LNCaP clone FGC (cell line): ENCODE measurements around the gene EPHB2.

Source experiments
- DNase-seq: peaks from one replicate; pipeline ENCODE4 v3.0.0-alpha.2; 2011; ENCODE audit warnings: low read depth
- H3K4me3 ChIP-seq: 2 replicates; pipeline ENCODE4 v1.5.1; 2011; ENCODE audit warnings: mild to moderate bottlenecking, low read depth, low read length, control low read depth
- CTCF ChIP-seq: IDR thresholded peaks from 2 replicates; pipeline ENCODE4 v1.5.1; 2012; ENCODE audit warnings: mild to moderate bottlenecking; ENCODE audit not compliant: control insufficient read depth, insufficient read depth; ENCODE audit errors: extremely low read depth

EPHB2 gene

DNA sequence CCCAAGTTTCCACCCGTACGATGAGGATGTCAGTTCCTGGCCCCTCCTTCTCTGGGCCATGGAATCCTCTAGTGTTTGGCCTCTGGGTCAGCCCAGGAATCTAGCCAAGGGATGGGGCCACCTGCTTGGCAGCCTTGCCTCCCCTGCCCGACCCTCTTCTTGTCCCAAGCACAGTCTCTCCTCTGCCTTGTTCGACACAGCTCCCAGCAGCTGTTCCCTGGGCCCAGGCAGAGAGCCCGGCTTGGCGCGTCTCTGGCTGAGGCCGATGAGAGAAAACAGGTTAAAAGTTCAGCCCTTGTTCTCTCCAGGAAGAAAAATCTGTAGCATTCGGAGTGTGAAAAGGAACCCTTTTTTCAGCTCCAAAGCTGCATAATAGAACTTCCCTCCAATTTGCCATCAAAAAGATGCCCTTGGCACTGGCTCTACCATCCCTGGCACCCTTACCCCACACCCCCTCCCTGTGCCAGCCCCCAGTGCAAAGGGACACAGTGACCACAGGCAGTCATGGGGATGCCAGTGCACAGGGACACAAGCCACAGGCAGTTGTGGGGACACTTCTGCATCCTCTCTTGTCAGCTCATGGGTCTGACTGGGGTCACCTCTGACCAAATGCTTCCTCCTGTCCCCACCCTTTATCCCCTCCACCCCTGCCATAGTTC is 68.4 kb downstream of the EPHB2 start:
- no peak for TF ChIP-seq CTCF
- H3K4me3 ChIP-seq = no peak overlapping the region
- DNase-seq = no peak

DNA sequence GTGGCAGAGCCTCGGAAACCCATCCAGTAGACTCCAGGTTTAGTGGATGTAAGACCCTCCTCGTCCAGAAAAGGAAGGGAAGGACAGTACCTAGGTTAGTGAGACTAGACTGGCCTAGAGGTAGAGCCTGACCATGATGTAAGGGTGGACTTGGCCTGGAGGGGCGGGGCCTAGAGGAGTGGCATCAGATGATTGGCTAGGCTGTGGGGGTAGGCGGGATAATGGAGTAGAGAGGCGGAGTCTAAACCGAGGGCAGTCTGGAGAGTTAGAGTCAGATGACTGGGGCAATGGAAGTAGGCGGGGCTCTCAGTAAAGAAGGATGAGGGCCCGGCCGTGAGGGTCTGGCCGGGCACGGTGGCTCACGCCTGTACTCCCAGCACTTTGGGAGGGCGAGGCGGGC is 70.1 kb downstream of the EPHB2 start:
- no peak for DNase-seq
- no peak for TF ChIP-seq CTCF

DNA sequence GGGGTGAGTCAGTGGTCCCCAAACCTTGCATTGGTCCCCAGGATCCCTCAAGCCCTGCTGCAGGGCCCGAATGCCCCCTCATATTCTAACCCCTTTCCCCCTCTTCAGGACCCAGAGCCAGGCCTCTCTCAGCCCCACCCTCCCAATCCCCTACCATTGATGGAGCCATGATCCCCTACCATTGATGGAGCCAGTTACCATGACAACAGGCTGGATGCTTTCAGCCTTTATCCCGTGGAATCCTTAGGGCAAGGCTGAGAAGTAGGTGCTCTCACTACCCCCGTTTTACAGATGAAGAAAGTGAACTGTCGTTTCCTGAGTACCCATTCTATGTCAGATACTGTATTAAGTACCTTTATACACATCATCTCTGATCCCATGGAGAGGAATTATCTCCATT is 70.8 kb downstream of the EPHB2 start:
- DNase-seq = no peak
- H3K4me3 ChIP-seq = no peak overlapping the region
- no peak for TF ChIP-seq CTCF

More for the DNA sequence above, 70.1 kb downstream of the EPHB2 start:
- no peak overlapping the region for H3K4me3 ChIP-seq

- TF ChIP-seq CTCF = no peak
- no peak for DNase-seq
- no peak overlapping the region for H3K4me3 ChIP-seq
Observed at GRCh38 chr1:22782406-22782805, 71.8 kb downstream of the EPHB2 start.

GRCh38 chr1:22784317-22784716 is 73.7 kb downstream of the EPHB2 start:
- H3K4me3 ChIP-seq = no peak overlapping the region
- TF ChIP-seq CTCF = no peak
- no peak for DNase-seq

DNA sequence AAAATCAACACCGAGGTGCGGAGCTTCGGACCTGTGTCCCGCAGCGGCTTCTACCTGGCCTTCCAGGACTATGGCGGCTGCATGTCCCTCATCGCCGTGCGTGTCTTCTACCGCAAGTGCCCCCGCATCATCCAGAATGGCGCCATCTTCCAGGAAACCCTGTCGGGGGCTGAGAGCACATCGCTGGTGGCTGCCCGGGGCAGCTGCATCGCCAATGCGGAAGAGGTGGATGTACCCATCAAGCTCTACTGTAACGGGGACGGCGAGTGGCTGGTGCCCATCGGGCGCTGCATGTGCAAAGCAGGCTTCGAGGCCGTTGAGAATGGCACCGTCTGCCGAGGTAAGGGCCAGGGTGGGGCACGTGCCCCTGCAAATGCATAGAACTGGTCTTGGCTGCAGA is 74.1 kb downstream of the EPHB2 start:
- no peak for DNase-seq
- no peak for TF ChIP-seq CTCF
- no peak overlapping the region for H3K4me3 ChIP-seq

DNA sequence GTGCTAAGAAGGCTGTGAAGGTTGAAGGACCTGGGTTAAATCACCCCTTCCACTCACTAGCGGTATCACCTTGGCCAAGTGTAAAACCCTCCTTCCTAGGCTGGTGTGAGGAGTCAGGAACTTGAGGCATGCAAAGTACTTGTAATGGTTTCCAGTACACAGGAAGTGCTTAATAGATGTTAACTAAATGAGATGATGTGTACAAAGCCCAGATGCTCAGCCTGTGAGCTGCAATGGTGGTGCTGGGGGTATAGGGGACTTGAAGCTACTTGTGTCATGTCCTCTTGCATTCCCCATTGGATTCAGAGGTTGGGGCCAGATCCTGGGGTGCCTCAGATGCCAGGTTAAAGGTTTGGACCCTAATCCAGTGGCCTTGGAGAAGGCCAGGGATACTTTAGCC is 75.5 kb downstream of the EPHB2 start:
- H3K4me3 ChIP-seq = no peak overlapping the region
- DNase-seq = no peak
- no peak for TF ChIP-seq CTCF
